ENCODE data around the gene NRXN2. TPM values are rescaled to one million over a fixed set of nuclear protein-coding genes. Genes with fewer than 3 reads are reported as not detected.

Gene NRXN2
- total and polyA plus RNA-seq, 2 of the 13 experiments (the other 11 are each of a cell fraction or from before 2014, with no cell fraction given), result not detected

GRCh38 chr11:64691543-64691942 lies 31.5 kb downstream of the NRXN2 start (continued):
- TF ChIP-seq MNT (IDR thresholded peaks at IDR 0.05) (no peak), ZNF775 (CRISPR knock-in tag; IDR thresholded peaks at IDR 0.05; ENCODE audit: borderline replicate concordance) (no peak), EEA1 (CRISPR knock-in tag; IDR thresholded peaks at IDR 0.05; ENCODE audit: borderline replicate concordance) (no peak), CTCF (CRISPR knock-in tag; IDR thresholded peaks at IDR 0.05) (no peak), RARG (CRISPR knock-in tag; IDR thresholded peaks at IDR 0.05; ENCODE audit: low read depth) (no peak), FOXM1 (CRISPR knock-in tag; IDR thresholded peaks at IDR 0.05) (no peak), PREB (CRISPR knock-in tag; IDR thresholded peaks at IDR 0.05) (no peak), ATF7-NPFF (CRISPR knock-in tag; IDR thresholded peaks at IDR 0.05; ENCODE audit: low read depth) (no peak), FIP1L1 (IDR thresholded peaks at IDR 0.05; ENCODE audit: borderline replicate concordance, insufficient read depth, low read depth, low read length) (no peak)
